CD4-positive, alpha-beta T cell (primary cell): ENCODE data around the gene NEO1. TPM values are rescaled to one million over a fixed set of nuclear protein-coding genes. Genes with fewer than 3 reads are reported as not detected.

ENCODE experiments used
- ATAC-seq: fragments of 200-7000 bp; cut with Tn5 transposase; one replicate; pipeline ENCODE4 v1.10.0; 2022; ENCODE audit warnings: mild to moderate bottlenecking; ENCODE audit not compliant: poor library complexity
- CTCF ChIA-PET: fragments of 350-600 bp; sonication (Branson Sonifier 250); formaldehyde crosslinking; loops from one replicate; lab custom pipeline; 2021; ENCODE audit warnings: antibody characterized with exemption, inconsistent platforms; lab: Charles Lee
- POLR2A ChIA-PET: fragments of 350-600 bp; sonication (Branson Sonifier 250); formaldehyde crosslinking; loops from one replicate; lab custom pipeline; 2021; ENCODE audit warnings: antibody characterized with exemption, inconsistent platforms; lab: Charles Lee
- DNase-seq, 14 experiments: peaks; one replicate each; pipeline ENCODE4 v3.0.0-alpha.2; 2013 to 2020; ENCODE audit warnings: mixed read lengths in 2 of 14
- H3K27ac ChIP-seq, 2 donors: one replicate each; pipeline versions ENCODE4 v1.5.1 to v1.7.0; 2013; ENCODE audit warnings: low read length in 2 of 2, low read depth in 1 of 2, mild to moderate bottlenecking in 1 of 2
- H3K27me3 ChIP-seq, 2 experiments: 1 replicate in 1 of 2; 2 replicates in 1 of 2; pipeline versions ENCODE4 v1.6.1 to v1.7.0; 2013; ENCODE audit warnings: low read length in 2 of 2, control low read depth in 1 of 2, mild to moderate bottlenecking in 1 of 2, moderate library complexity in 1 of 2; ENCODE audit not compliant: insufficient read depth in 2 of 2, control insufficient read depth in 1 of 2
- H3K36me3 ChIP-seq: one replicate; pipeline ENCODE4 v1.6.1; 2013; ENCODE audit warnings: low read length, control low read depth; ENCODE audit not compliant: insufficient read depth
- H3K4me1 ChIP-seq: one replicate; pipeline ENCODE4 v1.6.1; 2013; ENCODE audit warnings: low read length, control low read depth; ENCODE audit not compliant: insufficient read depth
- H3K4me3 ChIP-seq: one replicate; pipeline ENCODE4 v1.5.1; 2013; ENCODE audit warnings: mild to moderate bottlenecking, low read length, moderate library complexity
- H3K9me3 ChIP-seq, 2 experiments: 1 replicate in 1 of 2; 2 replicates in 1 of 2; pipeline versions ENCODE4 v1.6.1 to v1.7.0; 2013; ENCODE audit warnings: low read length in 2 of 2, mild to moderate bottlenecking in 2 of 2, control low read depth in 1 of 2, moderate library complexity in 1 of 2; ENCODE audit not compliant: control insufficient read depth in 1 of 2, insufficient read depth in 1 of 2
- H3K27ac Mint-ChIP-seq: one replicate; pipeline ENCODE4 v1.8.0; 2020; ENCODE audit warnings: mixed read lengths
- H3K27me3 Mint-ChIP-seq: one replicate; pipeline ENCODE4 v1.8.0; 2021; ENCODE audit warnings: mixed read lengths
- H3K36me3 Mint-ChIP-seq: one replicate; pipeline ENCODE4 v1.8.0; 2021; ENCODE audit warnings: low read depth, mixed read lengths
- H3K4me1 Mint-ChIP-seq: one replicate; pipeline ENCODE4 v1.8.0; 2021; ENCODE audit warnings: low read depth, mixed read lengths
- H3K4me3 Mint-ChIP-seq: one replicate; pipeline ENCODE4 v1.8.0; 2020; ENCODE audit warnings: mild to moderate bottlenecking, mixed read lengths
- H3K9me3 Mint-ChIP-seq: one replicate; pipeline ENCODE4 v1.8.0; 2020; ENCODE audit warnings: mixed read lengths
- intact Hi-C, 2 experiments: fragments of 100-400 bp; cut with DNase I in 1 of 2; cut with micrococcal nuclease in 1 of 2; formaldehyde crosslinking; loops; one replicate each; pipeline versions ENCODE4 v1.15.1 to v1.9.0; 2023 to 2025; cut with DNase I, micrococcal nuclease
- total RNA-seq, 174 experiments: library from RNA in 2 of 174; stranded (reverse) in 2 of 174; gene quantifications; one replicate each; pipeline ENCODE4 v1.2.3 and lab custom pipeline; 2021 to 2026
- TF ChIP-seq, protein P1 (sequence below): fragments of 200-600 bp; IDR thresholded peaks from one replicate; pipeline ENCODE4 v1.8.0; 2022; ENCODE audit warnings: antibody characterized with exemption, mild to moderate bottlenecking

NEO1 gene
- total RNA-seq, 2 experiments from 2014 or later: 6.0 to 8.0 TPM

DNA sequence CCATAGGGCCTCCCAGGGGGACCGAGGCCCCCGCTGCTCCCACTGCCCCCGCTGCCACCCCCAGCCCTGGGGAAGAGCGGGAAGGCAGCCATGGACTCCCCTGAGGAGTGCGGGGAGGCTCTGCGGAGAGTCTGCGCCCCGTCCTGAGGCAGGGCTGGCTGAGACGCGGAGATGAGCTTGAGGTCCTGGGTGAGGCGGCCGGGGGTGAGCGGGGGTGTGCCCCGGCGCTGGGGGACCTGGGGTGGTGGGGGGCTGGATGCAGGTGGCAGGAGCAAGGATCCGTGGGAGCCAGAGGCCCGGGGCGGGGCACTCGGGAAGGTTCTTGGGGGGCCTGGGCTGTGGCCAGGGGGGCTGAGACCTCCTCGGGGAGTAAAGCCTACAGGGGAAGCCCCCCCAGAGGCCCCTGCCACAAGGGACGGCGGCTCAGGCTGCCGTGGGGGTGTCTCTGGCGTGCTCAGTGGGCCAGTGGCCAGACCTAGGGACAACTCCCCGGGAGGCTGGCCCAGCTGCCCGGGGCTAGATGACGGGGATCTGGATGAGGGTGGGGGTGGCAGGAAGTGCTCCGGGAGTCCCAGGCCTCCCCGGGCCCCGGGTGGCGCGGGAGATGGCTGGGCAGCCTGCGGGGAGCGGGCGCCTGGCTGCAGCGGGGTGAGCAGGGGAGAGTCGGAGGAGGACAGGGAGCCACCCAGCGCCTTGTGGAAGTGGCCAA, 270.6 kb downstream of the NEO1 start:
- peaks cover 37% of the 10 kb centered on the region for H3K27me3 Mint-ChIP-seq
- TF ChIP-seq, protein P1, sequence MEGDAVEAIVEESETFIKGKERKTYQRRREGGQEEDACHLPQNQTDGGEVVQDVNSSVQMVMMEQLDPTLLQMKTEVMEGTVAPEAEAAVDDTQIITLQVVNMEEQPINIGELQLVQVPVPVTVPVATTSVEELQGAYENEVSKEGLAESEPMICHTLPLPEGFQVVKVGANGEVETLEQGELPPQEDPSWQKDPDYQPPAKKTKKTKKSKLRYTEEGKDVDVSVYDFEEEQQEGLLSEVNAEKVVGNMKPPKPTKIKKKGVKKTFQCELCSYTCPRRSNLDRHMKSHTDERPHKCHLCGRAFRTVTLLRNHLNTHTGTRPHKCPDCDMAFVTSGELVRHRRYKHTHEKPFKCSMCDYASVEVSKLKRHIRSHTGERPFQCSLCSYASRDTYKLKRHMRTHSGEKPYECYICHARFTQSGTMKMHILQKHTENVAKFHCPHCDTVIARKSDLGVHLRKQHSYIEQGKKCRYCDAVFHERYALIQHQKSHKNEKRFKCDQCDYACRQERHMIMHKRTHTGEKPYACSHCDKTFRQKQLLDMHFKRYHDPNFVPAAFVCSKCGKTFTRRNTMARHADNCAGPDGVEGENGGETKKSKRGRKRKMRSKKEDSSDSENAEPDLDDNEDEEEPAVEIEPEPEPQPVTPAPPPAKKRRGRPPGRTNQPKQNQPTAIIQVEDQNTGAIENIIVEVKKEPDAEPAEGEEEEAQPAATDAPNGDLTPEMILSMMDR: no peak
- Histone ChIP-seq H3K27ac (no peak overlapping the region), H3K9me3 (peaks cover 0 to 14% of the 10 kb centered on the region in 2 experiments), H3K4me3 (no peak overlapping the region), H3K4me1 (no peaks in the 10 kb centered on the region), H3K27me3 (peaks cover 14% of the 10 kb centered on the region in 2 experiments), H3K36me3 (no peaks in the 10 kb centered on the region)
- no peak for ATAC-seq
- ChIA-PET CTCF (no interaction called here), POLR2A (no interaction called here)
- H3K9me3 Mint-ChIP-seq: no peaks in the 10 kb centered on the region
- no peaks in the 10 kb centered on the region for H3K4me1 Mint-ChIP-seq
- H3K36me3 Mint-ChIP-seq: no peaks in the 10 kb centered on the region
- intact Hi-C loops: no loop called here
- H3K27ac Mint-ChIP-seq: no peak overlapping the region
- no peak overlapping the region for H3K4me3 Mint-ChIP-seq
- no peak for DNase-seq

DNA sequence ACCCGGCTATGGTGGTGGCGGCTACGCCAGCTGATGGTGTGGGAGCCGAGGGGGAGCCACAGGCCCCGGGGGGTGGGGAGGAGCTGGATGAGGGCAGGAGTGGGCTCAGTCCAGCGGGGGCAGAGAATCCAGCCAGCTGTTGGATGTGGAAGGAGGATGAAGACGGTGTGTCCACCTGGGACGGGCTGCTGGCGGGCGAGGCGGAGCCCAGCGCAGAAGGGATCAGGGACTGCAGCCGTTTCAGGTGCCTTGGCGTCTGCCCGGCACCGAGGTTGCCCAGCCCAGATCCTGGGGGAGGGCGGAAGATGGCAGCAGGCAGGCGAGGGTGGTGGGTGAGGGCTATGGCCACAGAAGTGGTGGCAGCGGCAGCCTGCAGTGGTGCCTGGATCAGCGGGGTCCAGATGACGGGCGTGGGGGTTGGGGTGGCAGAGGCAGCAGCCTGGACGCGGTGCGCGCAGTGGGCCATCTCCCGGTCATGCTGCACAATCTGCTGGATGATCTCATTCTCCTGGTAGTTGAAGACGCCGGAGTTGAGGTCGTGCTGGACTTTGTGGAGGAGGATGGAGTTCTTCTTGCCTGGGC, 271.2 kb downstream of the NEO1 start:
- H3K4me1 Mint-ChIP-seq: no peaks in the 10 kb centered on the region
- ChIA-PET CTCF (no interaction called here), POLR2A (no interaction called here)
- peaks cover 34% of the 10 kb centered on the region for H3K27me3 Mint-ChIP-seq
- Histone ChIP-seq H3K27ac (no peak overlapping the region), H3K4me1 (no peaks in the 10 kb centered on the region), H3K4me3 (no peak overlapping the region), H3K36me3 (no peaks in the 10 kb centered on the region), H3K9me3 (peaks cover 0 to 14% of the 10 kb centered on the region in 2 experiments), H3K27me3 (peaks cover 8 to 14% of the 10 kb centered on the region in 2 experiments)
- no peaks in the 10 kb centered on the region for H3K36me3 Mint-ChIP-seq
- no peaks in the 10 kb centered on the region for H3K9me3 Mint-ChIP-seq
- no peak for ATAC-seq
- no peak for DNase-seq
- H3K4me3 Mint-ChIP-seq: no peak overlapping the region
- TF ChIP-seq, protein P1: no peak
- intact Hi-C loops: no loop called here
- H3K27ac Mint-ChIP-seq: no peak overlapping the region

DNA sequence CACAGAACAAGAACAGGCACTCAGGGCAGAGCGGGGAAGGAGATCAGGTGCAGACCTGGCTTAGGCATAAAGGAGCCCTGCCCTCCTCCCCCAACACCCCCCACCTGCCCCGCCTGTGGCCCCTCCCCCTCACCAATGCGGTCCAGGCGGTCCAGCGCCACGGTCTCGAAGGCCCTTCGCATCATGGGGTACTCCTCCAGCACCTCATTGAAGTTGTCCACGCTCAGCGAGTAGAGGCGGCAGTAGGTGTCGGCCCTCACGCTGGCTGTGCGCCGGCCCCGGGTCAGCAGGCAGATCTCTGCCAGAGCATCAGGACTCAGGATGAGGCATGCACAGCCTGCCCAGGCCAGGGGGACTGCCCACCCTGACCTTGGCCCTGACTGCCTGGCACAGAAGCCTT, 271.7 kb downstream of the NEO1 start:
- H3K4me1 Mint-ChIP-seq: no peaks in the 10 kb centered on the region
- peaks cover 34% of the 10 kb centered on the region for H3K27me3 Mint-ChIP-seq
- ATAC-seq: no peak
- POLR2A ChIA-PET: no interaction called here
- Histone ChIP-seq H3K27me3 (peaks cover 8 to 14% of the 10 kb centered on the region in 2 experiments), H3K4me1 (no peaks in the 10 kb centered on the region), H3K4me3 (no peak overlapping the region), H3K9me3 (peaks cover 0 to 14% of the 10 kb centered on the region in 2 experiments), H3K36me3 (no peaks in the 10 kb centered on the region), H3K27ac (no peak overlapping the region)
- CTCF ChIA-PET: no interaction called here
- H3K4me3 Mint-ChIP-seq: no peak overlapping the region
- no peaks in the 10 kb centered on the region for H3K9me3 Mint-ChIP-seq
- intact Hi-C loops: no loop called here
- no peak overlapping the region for H3K27ac Mint-ChIP-seq
- H3K36me3 Mint-ChIP-seq: no peaks in the 10 kb centered on the region
- no peak for DNase-seq
- TF ChIP-seq, protein P1: no peak
